Measurements from ENCODE around the gene PSAP.

The PSAP gene

GRCh38 chr10:71771204-71771603 is 79.8 kb downstream of the PSAP start:
- no peak overlapping the region for H3K4me3 ChIP-seq
- DNase-seq (ENCODE audit: low read depth, low spot score): no peak
- H3K27ac ChIP-seq: no peak overlapping the region
- TF ChIP-seq EZH2 (IDR thresholded peaks at IDR 0.05) (no peak), POLR2AphosphoS5 (IDR thresholded peaks at IDR 0.05; ENCODE audit: borderline replicate concordance, low read depth, low read length) (no peak), FOXP2 (optimal IDR thresholded peaks at IDR 0.05; ENCODE audit: control extremely low read depth, extremely low read length, insufficient read depth) (no peak)
- H3K36me3 ChIP-seq (ENCODE audit: insufficient read depth, low read length): no peaks in the 10 kb centered on the region
- no peak overlapping the region for H3K9ac ChIP-seq (ENCODE audit: insufficient read length)
- H3K9me3 ChIP-seq (ENCODE audit: low read depth, low read length): no peaks in the 10 kb centered on the region

GRCh38 chr10:71770789-71771188 is 80.3 kb downstream of the PSAP start:
- no peaks in the 10 kb centered on the region for H3K9me3 ChIP-seq (ENCODE audit: low read depth, low read length)
- TF ChIP-seq FOXP2 (optimal IDR thresholded peaks at IDR 0.05; ENCODE audit: control extremely low read depth, extremely low read length, insufficient read depth) (no peak), EZH2 (IDR thresholded peaks at IDR 0.05) (no peak), POLR2AphosphoS5 (IDR thresholded peaks at IDR 0.05; ENCODE audit: borderline replicate concordance, low read depth, low read length) (no peak)
- DNase-seq (ENCODE audit: low read depth, low spot score): no peak
- no peak overlapping the region for H3K9ac ChIP-seq (ENCODE audit: insufficient read length)
- H3K27ac ChIP-seq: no peak overlapping the region
- H3K4me3 ChIP-seq: no peak overlapping the region
- H3K36me3 ChIP-seq (ENCODE audit: insufficient read depth, low read length): no peaks in the 10 kb centered on the region

- TF ChIP-seq FOXP2 (optimal IDR thresholded peaks at IDR 0.05; ENCODE audit: control extremely low read depth, extremely low read length, insufficient read depth): no peak
- no peak for TF ChIP-seq EZH2 (IDR thresholded peaks at IDR 0.05)
- no peak for TF ChIP-seq POLR2AphosphoS5 (IDR thresholded peaks at IDR 0.05; ENCODE audit: borderline replicate concordance, low read depth, low read length)
- no peak overlapping the region for H3K9ac ChIP-seq (ENCODE audit: insufficient read length)
- H3K9me3 ChIP-seq (ENCODE audit: low read depth, low read length): no peaks in the 10 kb centered on the region
- H3K36me3 ChIP-seq (ENCODE audit: insufficient read depth, low read length): no peaks in the 10 kb centered on the region
- no peak for DNase-seq (ENCODE audit: low read depth, low spot score)
- no peak overlapping the region for H3K27ac ChIP-seq
- H3K4me3 ChIP-seq: no peak overlapping the region
These were observed 80.8 kb downstream of the PSAP start for GRCh38 chr10:71770255-71770654.

GRCh38 chr10:71769279-71769823 is 81.7 kb downstream of the PSAP start:
- Histone ChIP-seq H3K9me3 (ENCODE audit: low read depth, low read length) (no peaks in the 10 kb centered on the region), H3K4me3 (no peak overlapping the region), H3K27ac (no peak overlapping the region), H3K36me3 (ENCODE audit: insufficient read depth, low read length) (no peaks in the 10 kb centered on the region), H3K9ac (ENCODE audit: insufficient read length) (no peak overlapping the region)
- DNase-seq (ENCODE audit: low read depth, low spot score): no peak
- no peak for TF ChIP-seq POLR2AphosphoS5 (IDR thresholded peaks at IDR 0.05; ENCODE audit: borderline replicate concordance, low read depth, low read length)
- TF ChIP-seq EZH2 (IDR thresholded peaks at IDR 0.05): no peak
- no peak for TF ChIP-seq FOXP2 (optimal IDR thresholded peaks at IDR 0.05; ENCODE audit: control extremely low read depth, extremely low read length, insufficient read depth)

- no peak for DNase-seq (ENCODE audit: low read depth, low spot score)
- H3K36me3 ChIP-seq (ENCODE audit: insufficient read depth, low read length): no peaks in the 10 kb centered on the region
- H3K4me3 ChIP-seq: no peak overlapping the region
- no peaks in the 10 kb centered on the region for H3K9me3 ChIP-seq (ENCODE audit: low read depth, low read length)
- no peak overlapping the region for H3K27ac ChIP-seq
- no peak overlapping the region for H3K9ac ChIP-seq (ENCODE audit: insufficient read length)
- TF ChIP-seq FOXP2 (optimal IDR thresholded peaks at IDR 0.05; ENCODE audit: control extremely low read depth, extremely low read length, insufficient read depth): no peak
- TF ChIP-seq EZH2 (IDR thresholded peaks at IDR 0.05): no peak
- no peak for TF ChIP-seq POLR2AphosphoS5 (IDR thresholded peaks at IDR 0.05; ENCODE audit: borderline replicate concordance, low read depth, low read length)
These were observed 83.5 kb downstream of the PSAP start for GRCh38 chr10:71767420-71768035.

GRCh38 chr10:71766717-71767419 is 84.2 kb downstream of the PSAP start:
- Histone ChIP-seq H3K27ac (no peak overlapping the region), H3K4me3 (no peak overlapping the region), H3K9me3 (ENCODE audit: low read depth, low read length) (no peaks in the 10 kb centered on the region), H3K36me3 (ENCODE audit: insufficient read depth, low read length) (no peaks in the 10 kb centered on the region), H3K9ac (ENCODE audit: insufficient read length) (no peak overlapping the region)
- DNase-seq (ENCODE audit: low read depth, low spot score): no peak
- no peak for TF ChIP-seq EZH2 (IDR thresholded peaks at IDR 0.05)
- no peak for TF ChIP-seq POLR2AphosphoS5 (IDR thresholded peaks at IDR 0.05; ENCODE audit: borderline replicate concordance, low read depth, low read length)
- TF ChIP-seq FOXP2 (optimal IDR thresholded peaks at IDR 0.05; ENCODE audit: control extremely low read depth, extremely low read length, insufficient read depth): no peak
